HG03060 (cell line): ENCODE data around the gene GEMIN8.

Experiments used
- ATAC-seq: cut with Tn5 transposase; IDR thresholded peaks from one replicate; pipeline ENCODE4 v1.9.1; 2021; ENCODE audit warnings: low read depth, moderate number of reproducible peaks; ENCODE audit not compliant: unreplicated experiment

The GEMIN8 gene

GRCh38 chrX:14029425-14030173, at the start of gene GEMIN8:
TSS of gene GEMIN8 (minus strand) at chrX:14029892. CDS start at chrX:14021478, 8,414 bp downstream.
- no peak for ATAC-seq

- no peak for ATAC-seq
Measured at GRCh38 chrX:14076639-14077038, 46.9 kb upstream of the GEMIN8 start.

- ATAC-seq = no peak
Measured at GRCh38 chrX:14073556-14073955, 43.9 kb upstream of the GEMIN8 start.

- ATAC-seq = no peak
Measured at GRCh38 chrX:14073071-14073470, 43.4 kb upstream of the GEMIN8 start.

- no peak for ATAC-seq
Measured at GRCh38 chrX:14065800-14066199, 36.1 kb upstream of the GEMIN8 start.

- no peak for ATAC-seq
Measured at GRCh38 chrX:14064626-14065432, 35.1 kb upstream of the GEMIN8 start.

GRCh38 chrX:14062524-14062923, 32.8 kb upstream of the GEMIN8 start:
- no peak for ATAC-seq

GRCh38 chrX:14056206-14056605, 26.5 kb upstream of the GEMIN8 start:
- ATAC-seq = no peak

GRCh38 chrX:14051416-14051815, 21.7 kb upstream of the GEMIN8 start:
- ATAC-seq = no peak

GRCh38 chrX:14050709-14051108, 21.0 kb upstream of the GEMIN8 start:
- no peak for ATAC-seq

GRCh38 chrX:14043209-14043608, 13.5 kb upstream of the GEMIN8 start:
- ATAC-seq = no peak

- ATAC-seq = no peak
Measured at GRCh38 chrX:14039344-14039743, 9.7 kb upstream of the GEMIN8 start.

- no peak for ATAC-seq
Measured at GRCh38 chrX:14038375-14039085, 8.8 kb upstream of the GEMIN8 start.

GRCh38 chrX:14032406-14032805, 2.7 kb upstream of the GEMIN8 start:
- ATAC-seq = no peak

GRCh38 chrX:14030174-14030530, 460 bp upstream of the GEMIN8 start:
- no peak for ATAC-seq

GRCh38 chrX:14029039-14029424, 660 bp downstream of the GEMIN8 start:
- no peak for ATAC-seq

- no peak for ATAC-seq
Measured at GRCh38 chrX:14028473-14028872, 1.2 kb downstream of the GEMIN8 start.

- ATAC-seq = peak; percentile 62
Measured at GRCh38 chrX:14027511-14028019, 2.1 kb downstream of the GEMIN8 start.

GRCh38 chrX:14027036-14027435, 2.7 kb downstream of the GEMIN8 start:
- no peak for ATAC-seq

GRCh38 chrX:14026121-14026520, 3.6 kb downstream of the GEMIN8 start:
- no peak for ATAC-seq

GRCh38 chrX:14022019-14022418, 7.7 kb downstream of the GEMIN8 start:
- ATAC-seq = no peak
